Measurements from ENCODE around the gene ELOVL7. TPM values are rescaled to one million over a fixed set of nuclear protein-coding genes. Genes with fewer than 3 reads are reported as not detected.

ELOVL7 gene
- total and polyA plus RNA-seq, 2 experiments from 2014 or later = 15.2 to 41.8 TPM

- Histone ChIP-seq H4K20me1 (ENCODE audit: insufficient read depth, poor library complexity, severe bottlenecking) (no peaks in the 10 kb centered on the region), H3K27ac (no peak overlapping the region), H3K9me3 (ENCODE audit: low read depth) (no peaks in the 10 kb centered on the region), H3K4me2 (no peak overlapping the region), H3K4me3 (no peak overlapping the region), H2AFZ (no peak overlapping the region), H3K4me1 (ENCODE audit: insufficient read depth) (no peaks in the 10 kb centered on the region), H3K9me2 (replicated peaks; ENCODE audit: insufficient read depth) (no peaks in the 10 kb centered on the region), H3K79me2 (no peaks in the 10 kb centered on the region), H3K27me3 (no peaks in the 10 kb centered on the region), H3K36me3 (replicated peaks; ENCODE audit: insufficient read depth, low read depth) (no peaks in the 10 kb centered on the region)
- no peak for DNase-seq (ENCODE audit: low spot score)
- TF ChIP-seq CTCF (IDR thresholded peaks at IDR 0.05; ENCODE audit: poor library complexity) (no peak), EZH2 (IDR thresholded peaks at IDR 0.05; ENCODE audit: borderline replicate concordance) (no peak), EZH2phosphoT487 (IDR thresholded peaks at IDR 0.05; ENCODE audit: low read depth, severe bottlenecking, unreplicated experiment) (no peak)
- 97% methylated on average over 6 of the region's 6 CpGs for WGBS (ENCODE audit: low lambda C conversion rate, missing lambda C conversion rate)
Measured at GRCh38 chr5:60744682-60745081, 99.4 kb downstream of the ELOVL7 start.

- Histone ChIP-seq H3K4me1 (ENCODE audit: insufficient read depth) (no peaks in the 10 kb centered on the region), H2AFZ (no peak overlapping the region)
- WGBS (ENCODE audit: low lambda C conversion rate, missing lambda C conversion rate) = 96% methylated on average over 37 of the region's 40 CpGs
Measured at GRCh38 chr5:60743511-60744314, 100.4 kb downstream of the ELOVL7 start.

GRCh38 chr5:60740322-60740721, 103.7 kb downstream of the ELOVL7 start:
- WGBS (ENCODE audit: low lambda C conversion rate, missing lambda C conversion rate) = 100% methylated on average over 2 of the region's 2 CpGs
- no peaks in the 10 kb centered on the region for H3K79me2 ChIP-seq
- H3K27me3 ChIP-seq = no peaks in the 10 kb centered on the region
- no peak overlapping the region for H3K27ac ChIP-seq
- no peak overlapping the region for H3K4me3 ChIP-seq
- no peaks in the 10 kb centered on the region for H3K9me2 ChIP-seq (replicated peaks; ENCODE audit: insufficient read depth)
- no peak overlapping the region for H2AFZ ChIP-seq
- H3K4me2 ChIP-seq = no peak overlapping the region
- TF ChIP-seq EZH2phosphoT487 (IDR thresholded peaks at IDR 0.05; ENCODE audit: low read depth, severe bottlenecking, unreplicated experiment) (no peak), CTCF (IDR thresholded peaks at IDR 0.05; ENCODE audit: poor library complexity) (no peak), EZH2 (IDR thresholded peaks at IDR 0.05; ENCODE audit: borderline replicate concordance) (no peak)
- no peak for DNase-seq (ENCODE audit: low spot score)
- H3K36me3 ChIP-seq (replicated peaks; ENCODE audit: insufficient read depth, low read depth) = no peaks in the 10 kb centered on the region
- H4K20me1 ChIP-seq (ENCODE audit: insufficient read depth, poor library complexity, severe bottlenecking) = no peaks in the 10 kb centered on the region
- H3K4me1 ChIP-seq (ENCODE audit: insufficient read depth) = no peaks in the 10 kb centered on the region
- no peaks in the 10 kb centered on the region for H3K9me3 ChIP-seq (ENCODE audit: low read depth)

More at GRCh38 chr5:60743511-60744314, 100.4 kb downstream of the ELOVL7 start:
- H4K20me1 ChIP-seq (ENCODE audit: insufficient read depth, poor library complexity, severe bottlenecking) = no peaks in the 10 kb centered on the region
- no peak overlapping the region for H3K4me2 ChIP-seq
- no peak for DNase-seq (ENCODE audit: low spot score)
- no peak overlapping the region for H3K4me3 ChIP-seq
- H3K27me3 ChIP-seq = no peaks in the 10 kb centered on the region
- no peaks in the 10 kb centered on the region for H3K36me3 ChIP-seq (replicated peaks; ENCODE audit: insufficient read depth, low read depth)
- H3K27ac ChIP-seq = no peak overlapping the region
- no peaks in the 10 kb centered on the region for H3K79me2 ChIP-seq
- no peaks in the 10 kb centered on the region for H3K9me3 ChIP-seq (ENCODE audit: low read depth)
- H3K9me2 ChIP-seq (replicated peaks; ENCODE audit: insufficient read depth) = no peaks in the 10 kb centered on the region
- TF ChIP-seq CTCF (IDR thresholded peaks at IDR 0.05; ENCODE audit: poor library complexity) (no peak), EZH2phosphoT487 (IDR thresholded peaks at IDR 0.05; ENCODE audit: low read depth, severe bottlenecking, unreplicated experiment) (no peak), EZH2 (IDR thresholded peaks at IDR 0.05; ENCODE audit: borderline replicate concordance) (no peak)

Measured in hepatocyte (in vitro differentiated cells).